ENCODE measurements around the gene PSMD6.

DNA sequence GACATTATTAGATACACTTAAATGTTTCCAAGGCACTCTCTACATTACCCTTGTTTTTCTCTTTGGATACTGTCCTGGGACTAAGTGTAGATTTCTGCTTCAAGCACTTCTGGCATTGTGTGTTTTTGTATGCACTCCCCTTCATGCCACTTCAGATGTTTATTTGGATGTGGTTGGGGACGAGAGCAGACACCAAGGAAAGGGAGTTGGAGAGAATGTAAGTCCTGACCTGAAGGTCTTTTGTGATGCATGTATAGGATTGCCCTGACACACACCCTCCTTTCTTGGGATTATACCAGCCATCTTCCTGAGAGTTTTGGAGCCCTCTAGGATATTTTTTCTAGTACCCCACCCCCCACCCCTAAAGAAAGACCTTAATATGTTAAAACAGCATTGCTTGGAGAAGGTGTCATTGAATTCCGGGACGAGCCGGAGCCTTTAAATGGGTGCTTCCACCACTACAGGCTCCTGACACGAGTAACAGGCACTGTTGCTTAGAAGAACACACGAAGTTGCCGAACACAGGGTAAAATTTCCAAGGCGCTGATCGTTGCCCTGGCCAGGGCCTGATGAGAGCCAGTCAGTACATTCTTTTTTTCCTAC, 22.7 kb downstream of the PSMD6 start:
- TF ChIP-seq YY1 (IDR thresholded peaks at IDR 0.05; ENCODE audit: insufficient read depth, insufficient read length) (no peak), SUZ12 (IDR thresholded peaks at IDR 0.05; ENCODE audit: extremely low read depth, insufficient read depth, insufficient read length) (no peak)

All from NT2/D1 (cell line).